ENCODE results near the gene ZNRF3. TPM values are rescaled to one million over a fixed set of nuclear protein-coding genes. Genes with fewer than 3 reads are reported as not detected.

Gene ZNRF3
- total and polyA plus RNA-seq, 2 experiments from 2014 or later = 11.1 to 32.2 TPM

- TF ChIP-seq ZNF114 (CRISPR knock-in tag; IDR thresholded peaks at IDR 0.05) (no peak), POLR2AphosphoS5 (IDR thresholded peaks at IDR 0.05; ENCODE audit: low read depth) (no peak)
Measured at GRCh38 chr22:28905256-28905832, 22.0 kb downstream of the ZNRF3 start (continued).

DNA sequence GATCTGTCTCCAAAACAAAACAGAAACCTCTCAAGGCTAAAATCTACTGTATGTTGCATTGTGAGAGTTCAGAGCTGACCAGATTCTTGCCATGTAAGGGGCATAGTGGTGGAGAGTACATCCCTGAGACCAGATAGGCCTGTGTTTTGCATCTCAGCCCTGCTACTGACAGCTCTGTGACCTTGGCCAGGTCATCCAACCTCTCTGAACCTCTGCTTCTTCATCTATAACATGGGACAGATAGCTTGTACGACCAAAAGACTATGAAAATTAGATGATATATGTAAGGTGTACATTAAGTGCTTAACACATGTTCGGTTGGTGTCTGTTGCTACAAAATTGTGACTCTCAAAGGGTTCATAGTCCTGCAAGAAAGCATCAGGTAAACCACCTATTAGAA is 22.9 kb downstream of the ZNRF3 start:
- Histone ChIP-seq H3K27ac (ENCODE audit: low read depth) (0 out of 2 replicates have a peak overlapping the region, but pooled peaks have one; percentile 2), H4K20me1 (replicated peaks; ENCODE audit: insufficient read depth) (peaks cover 38% of the 10 kb centered on the region)

More for the DNA sequence above, 22.9 kb downstream of the ZNRF3 start:
- Mint-ChIP-seq H3K27ac (no peak overlapping the region), H3K4me1 (peaks cover 55% of the 10 kb centered on the region), H3K36me3 (ENCODE audit: low read depth) (no peaks in the 10 kb centered on the region; the same call in 2 of the 3 replicates), H3K4me3 (no peak overlapping the region), H3K27me3 (ENCODE audit: insufficient read depth, low read depth, poor library complexity) (peaks cover 12% of the 10 kb centered on the region), H3K9me3 (no peaks in the 10 kb centered on the region)
- no peak overlapping the region for H2AFZ ChIP-seq
- DNase-seq (ENCODE audit: low spot score) (no peak), ATAC-seq (no peak)
- H3K4me2 ChIP-seq = no peak overlapping the region
- no peaks in the 10 kb centered on the region for H3K27me3 ChIP-seq (ENCODE audit: insufficient read depth)
- H3K79me2 ChIP-seq (replicated peaks; ENCODE audit: insufficient read depth) = peaks cover 100% of the 10 kb centered on the region
- no peaks in the 10 kb centered on the region for H3K9me2 ChIP-seq (ENCODE audit: insufficient read depth)
- TF ChIP-seq NANOG (IDR thresholded peaks at IDR 0.05; ENCODE audit: borderline replicate concordance) (no peak), POLR2AphosphoS5 (IDR thresholded peaks at IDR 0.05; ENCODE audit: low read depth) (no peak), STAT1 (IDR thresholded peaks at IDR 0.05; ENCODE audit: unreplicated experiment) (no peak), EZH2 (IDR thresholded peaks at IDR 0.05; ENCODE audit: low read depth, unreplicated experiment) (no peak), CREB1 (CRISPR knock-in tag; IDR thresholded peaks at IDR 0.05; ENCODE audit: low read depth) (no peak), ZNF462 (CRISPR knock-in tag; IDR thresholded peaks at IDR 0.05) (no peak), ZNF331 (CRISPR knock-in tag; IDR thresholded peaks at IDR 0.05; ENCODE audit: low read depth) (no peak), JUNB (IDR thresholded peaks at IDR 0.05; ENCODE audit: unreplicated experiment) (no peak), EZH2phosphoT487 (IDR thresholded peaks at IDR 0.05; ENCODE audit: unreplicated experiment) (no peak), ZNF114 (CRISPR knock-in tag; IDR thresholded peaks at IDR 0.05) (no peak), ETS1 (IDR thresholded peaks at IDR 0.05) (no peak)
- TF ChIP-seq, protein P1, sequence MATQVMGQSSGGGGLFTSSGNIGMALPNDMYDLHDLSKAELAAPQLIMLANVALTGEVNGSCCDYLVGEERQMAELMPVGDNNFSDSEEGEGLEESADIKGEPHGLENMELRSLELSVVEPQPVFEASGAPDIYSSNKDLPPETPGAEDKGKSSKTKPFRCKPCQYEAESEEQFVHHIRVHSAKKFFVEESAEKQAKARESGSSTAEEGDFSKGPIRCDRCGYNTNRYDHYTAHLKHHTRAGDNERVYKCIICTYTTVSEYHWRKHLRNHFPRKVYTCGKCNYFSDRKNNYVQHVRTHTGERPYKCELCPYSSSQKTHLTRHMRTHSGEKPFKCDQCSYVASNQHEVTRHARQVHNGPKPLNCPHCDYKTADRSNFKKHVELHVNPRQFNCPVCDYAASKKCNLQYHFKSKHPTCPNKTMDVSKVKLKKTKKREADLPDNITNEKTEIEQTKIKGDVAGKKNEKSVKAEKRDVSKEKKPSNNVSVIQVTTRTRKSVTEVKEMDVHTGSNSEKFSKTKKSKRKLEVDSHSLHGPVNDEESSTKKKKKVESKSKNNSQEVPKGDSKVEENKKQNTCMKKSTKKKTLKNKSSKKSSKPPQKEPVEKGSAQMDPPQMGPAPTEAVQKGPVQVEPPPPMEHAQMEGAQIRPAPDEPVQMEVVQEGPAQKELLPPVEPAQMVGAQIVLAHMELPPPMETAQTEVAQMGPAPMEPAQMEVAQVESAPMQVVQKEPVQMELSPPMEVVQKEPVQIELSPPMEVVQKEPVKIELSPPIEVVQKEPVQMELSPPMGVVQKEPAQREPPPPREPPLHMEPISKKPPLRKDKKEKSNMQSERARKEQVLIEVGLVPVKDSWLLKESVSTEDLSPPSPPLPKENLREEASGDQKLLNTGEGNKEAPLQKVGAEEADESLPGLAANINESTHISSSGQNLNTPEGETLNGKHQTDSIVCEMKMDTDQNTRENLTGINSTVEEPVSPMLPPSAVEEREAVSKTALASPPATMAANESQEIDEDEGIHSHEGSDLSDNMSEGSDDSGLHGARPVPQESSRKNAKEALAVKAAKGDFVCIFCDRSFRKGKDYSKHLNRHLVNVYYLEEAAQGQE (IDR thresholded peaks at IDR 0.05; ENCODE audit: unreplicated experiment) = no peak
- TF ChIP-seq, protein P2, sequence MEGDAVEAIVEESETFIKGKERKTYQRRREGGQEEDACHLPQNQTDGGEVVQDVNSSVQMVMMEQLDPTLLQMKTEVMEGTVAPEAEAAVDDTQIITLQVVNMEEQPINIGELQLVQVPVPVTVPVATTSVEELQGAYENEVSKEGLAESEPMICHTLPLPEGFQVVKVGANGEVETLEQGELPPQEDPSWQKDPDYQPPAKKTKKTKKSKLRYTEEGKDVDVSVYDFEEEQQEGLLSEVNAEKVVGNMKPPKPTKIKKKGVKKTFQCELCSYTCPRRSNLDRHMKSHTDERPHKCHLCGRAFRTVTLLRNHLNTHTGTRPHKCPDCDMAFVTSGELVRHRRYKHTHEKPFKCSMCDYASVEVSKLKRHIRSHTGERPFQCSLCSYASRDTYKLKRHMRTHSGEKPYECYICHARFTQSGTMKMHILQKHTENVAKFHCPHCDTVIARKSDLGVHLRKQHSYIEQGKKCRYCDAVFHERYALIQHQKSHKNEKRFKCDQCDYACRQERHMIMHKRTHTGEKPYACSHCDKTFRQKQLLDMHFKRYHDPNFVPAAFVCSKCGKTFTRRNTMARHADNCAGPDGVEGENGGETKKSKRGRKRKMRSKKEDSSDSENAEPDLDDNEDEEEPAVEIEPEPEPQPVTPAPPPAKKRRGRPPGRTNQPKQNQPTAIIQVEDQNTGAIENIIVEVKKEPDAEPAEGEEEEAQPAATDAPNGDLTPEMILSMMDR (conservative IDR thresholded peaks at IDR 0.05; ENCODE audit: low read depth in 2 of 2) = no peak
- H3K4me1 ChIP-seq (ENCODE audit: insufficient read depth) = peaks cover 45% of the 10 kb centered on the region
- no peaks in the 10 kb centered on the region for H3F3A ChIP-seq (replicated peaks; ENCODE audit: low read depth)
- H3K4me3 ChIP-seq = no peak overlapping the region
- no peaks in the 10 kb centered on the region for H3K36me3 ChIP-seq (ENCODE audit: insufficient read depth)
